Measurements from ENCODE around the gene IGSF3.
"Not testable (repeated sequence)": the region's sequence is repeated elsewhere in the genome, so short reads cannot be mapped to it uniquely, and the experiment has no call there.

DNA sequence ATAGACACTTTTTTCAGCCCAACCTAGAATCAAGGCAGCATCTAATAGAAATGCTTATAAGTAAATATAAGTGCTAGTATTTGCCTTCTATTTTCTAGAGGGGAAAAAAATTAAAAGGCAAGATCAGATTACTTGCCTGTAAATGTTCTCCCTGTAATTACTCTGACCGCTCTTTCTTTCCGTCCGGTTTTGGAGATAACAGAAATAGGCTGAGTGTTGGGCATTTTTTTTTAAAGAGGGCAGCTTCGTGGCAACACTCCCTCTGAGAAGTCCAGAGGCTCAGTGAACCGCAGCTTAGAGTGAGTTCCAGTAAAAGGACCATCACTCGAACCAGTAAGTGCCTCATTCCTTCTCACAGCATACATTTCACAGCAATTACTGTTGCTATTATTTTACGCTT is 40.6 kb downstream of the IGSF3 start:
- TF ChIP-seq EZH2 (IDR thresholded peaks at IDR 0.05; ENCODE audit: borderline replicate concordance, low read length): not testable (repeated sequence)
- TF ChIP-seq, protein P1, sequence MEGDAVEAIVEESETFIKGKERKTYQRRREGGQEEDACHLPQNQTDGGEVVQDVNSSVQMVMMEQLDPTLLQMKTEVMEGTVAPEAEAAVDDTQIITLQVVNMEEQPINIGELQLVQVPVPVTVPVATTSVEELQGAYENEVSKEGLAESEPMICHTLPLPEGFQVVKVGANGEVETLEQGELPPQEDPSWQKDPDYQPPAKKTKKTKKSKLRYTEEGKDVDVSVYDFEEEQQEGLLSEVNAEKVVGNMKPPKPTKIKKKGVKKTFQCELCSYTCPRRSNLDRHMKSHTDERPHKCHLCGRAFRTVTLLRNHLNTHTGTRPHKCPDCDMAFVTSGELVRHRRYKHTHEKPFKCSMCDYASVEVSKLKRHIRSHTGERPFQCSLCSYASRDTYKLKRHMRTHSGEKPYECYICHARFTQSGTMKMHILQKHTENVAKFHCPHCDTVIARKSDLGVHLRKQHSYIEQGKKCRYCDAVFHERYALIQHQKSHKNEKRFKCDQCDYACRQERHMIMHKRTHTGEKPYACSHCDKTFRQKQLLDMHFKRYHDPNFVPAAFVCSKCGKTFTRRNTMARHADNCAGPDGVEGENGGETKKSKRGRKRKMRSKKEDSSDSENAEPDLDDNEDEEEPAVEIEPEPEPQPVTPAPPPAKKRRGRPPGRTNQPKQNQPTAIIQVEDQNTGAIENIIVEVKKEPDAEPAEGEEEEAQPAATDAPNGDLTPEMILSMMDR (conservative IDR thresholded peaks at IDR 0.05 in 1 of 2, IDR thresholded peaks at IDR 0.05 in 1 of 2; ENCODE audit: extremely low read depth in 1 of 2, insufficient read depth in 1 of 2, low read depth in 1 of 2, low read length in 2 of 2): not testable (repeated sequence)
